Prostate gland (tissue), 2 donors: ENCODE data around the gene PARVG.

Source experiments
- POLR2A ChIP-seq: fragments of 450-650 bp; IDR thresholded peaks from one replicate; pipeline ENCODE4 v1.6.1; 2016; ENCODE audit warnings: antibody characterized with exemption, mild to moderate bottlenecking
- POLR2AphosphoS5 ChIP-seq: sonication (generic); formaldehyde crosslinking; IDR thresholded peaks from one replicate; pipeline ENCODE4 v1.6.1; 2017; ENCODE audit warnings: antibody characterized with exemption
- TF ChIP-seq, protein P1 (sequence below), 4 experiments: fragments of 200-600 bp in 2 of 4; fragments of 450-650 bp in 2 of 4; sonication (generic) in 2 of 4; IDR thresholded peaks; 1 replicate in 3 of 4; 2 replicates in 1 of 4; pipeline ENCODE4 v1.5.1; 2016 to 2019; ENCODE audit warnings: antibody characterized with exemption in 4 of 4, mild to moderate bottlenecking in 2 of 4, moderate library complexity in 2 of 4

GRCh38 chr22:44147821-44148574 lies 32.7 kb upstream of the PARVG start:
- TF ChIP-seq, protein P1, sequence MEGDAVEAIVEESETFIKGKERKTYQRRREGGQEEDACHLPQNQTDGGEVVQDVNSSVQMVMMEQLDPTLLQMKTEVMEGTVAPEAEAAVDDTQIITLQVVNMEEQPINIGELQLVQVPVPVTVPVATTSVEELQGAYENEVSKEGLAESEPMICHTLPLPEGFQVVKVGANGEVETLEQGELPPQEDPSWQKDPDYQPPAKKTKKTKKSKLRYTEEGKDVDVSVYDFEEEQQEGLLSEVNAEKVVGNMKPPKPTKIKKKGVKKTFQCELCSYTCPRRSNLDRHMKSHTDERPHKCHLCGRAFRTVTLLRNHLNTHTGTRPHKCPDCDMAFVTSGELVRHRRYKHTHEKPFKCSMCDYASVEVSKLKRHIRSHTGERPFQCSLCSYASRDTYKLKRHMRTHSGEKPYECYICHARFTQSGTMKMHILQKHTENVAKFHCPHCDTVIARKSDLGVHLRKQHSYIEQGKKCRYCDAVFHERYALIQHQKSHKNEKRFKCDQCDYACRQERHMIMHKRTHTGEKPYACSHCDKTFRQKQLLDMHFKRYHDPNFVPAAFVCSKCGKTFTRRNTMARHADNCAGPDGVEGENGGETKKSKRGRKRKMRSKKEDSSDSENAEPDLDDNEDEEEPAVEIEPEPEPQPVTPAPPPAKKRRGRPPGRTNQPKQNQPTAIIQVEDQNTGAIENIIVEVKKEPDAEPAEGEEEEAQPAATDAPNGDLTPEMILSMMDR (IDR thresholded peaks at IDR 0.05) = no peak
- TF ChIP-seq POLR2AphosphoS5 (no peak), POLR2A (no peak)
